PFSK-1 (cell line): ENCODE data around the gene KAT7.

Experiments
- FOXP2 ChIP-seq: optimal IDR thresholded peaks from 2 replicates; pipeline ENCODE3; 2011; ENCODE audit warnings: borderline replicate concordance, control low read depth, inconsistent platforms; ENCODE audit not compliant: insufficient read depth; ENCODE audit errors: extremely low read length, extremely low read depth
- POLR2AphosphoS5 ChIP-seq: IDR thresholded peaks from 2 replicates; pipeline ENCODE4 v1.6.1; 2012; ENCODE audit warnings: low read depth, mild to moderate bottlenecking, control low read depth, low read length, moderate library complexity
- SIN3A ChIP-seq: IDR thresholded peaks from 2 replicates; pipeline ENCODE4 v1.6.1; 2012; ENCODE audit warnings: mild to moderate bottlenecking, low read length, moderate library complexity, borderline replicate concordance; ENCODE audit not compliant: insufficient read depth
- TAF1 ChIP-seq: IDR thresholded peaks from 2 replicates; pipeline ENCODE4 v1.6.1; 2012; ENCODE audit warnings: low read length, control low read depth, borderline replicate concordance; ENCODE audit not compliant: insufficient read depth
- TF ChIP-seq, protein P1 (sequence below), 2 experiments: IDR thresholded peaks; 2 replicates each; pipeline versions ENCODE4 v1.6.1 to v1.8.0; 2011 to 2012; ENCODE audit warnings: low read depth in 2 of 2, low read length in 2 of 2, control low read depth in 1 of 2, inconsistent platforms in 1 of 2, mild to moderate bottlenecking in 1 of 2, moderate library complexity in 1 of 2; ENCODE audit not compliant: insufficient read depth in 1 of 2

The KAT7 gene

DNA sequence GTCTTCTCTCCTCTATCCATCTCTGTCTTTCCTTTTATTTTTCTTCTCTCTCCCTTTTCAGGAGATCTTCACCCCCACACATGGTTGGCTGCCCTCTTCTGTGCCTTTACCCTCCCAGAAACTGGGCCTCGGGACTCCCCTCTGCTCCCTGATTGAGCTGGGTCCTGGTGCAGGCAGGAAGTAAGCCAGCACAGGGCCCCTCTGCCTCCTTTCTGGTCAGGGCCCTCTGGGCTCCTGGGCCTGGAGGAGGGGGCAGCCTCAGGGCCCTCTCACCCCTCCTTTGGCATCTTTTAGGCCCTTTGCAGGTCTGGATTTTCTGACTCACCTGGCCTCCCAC lies 80.5 kb downstream of the KAT7 start:
- no peak for TF ChIP-seq TAF1
- TF ChIP-seq FOXP2 = no peak
- TF ChIP-seq SIN3A = no peak
- TF ChIP-seq, protein P1, sequence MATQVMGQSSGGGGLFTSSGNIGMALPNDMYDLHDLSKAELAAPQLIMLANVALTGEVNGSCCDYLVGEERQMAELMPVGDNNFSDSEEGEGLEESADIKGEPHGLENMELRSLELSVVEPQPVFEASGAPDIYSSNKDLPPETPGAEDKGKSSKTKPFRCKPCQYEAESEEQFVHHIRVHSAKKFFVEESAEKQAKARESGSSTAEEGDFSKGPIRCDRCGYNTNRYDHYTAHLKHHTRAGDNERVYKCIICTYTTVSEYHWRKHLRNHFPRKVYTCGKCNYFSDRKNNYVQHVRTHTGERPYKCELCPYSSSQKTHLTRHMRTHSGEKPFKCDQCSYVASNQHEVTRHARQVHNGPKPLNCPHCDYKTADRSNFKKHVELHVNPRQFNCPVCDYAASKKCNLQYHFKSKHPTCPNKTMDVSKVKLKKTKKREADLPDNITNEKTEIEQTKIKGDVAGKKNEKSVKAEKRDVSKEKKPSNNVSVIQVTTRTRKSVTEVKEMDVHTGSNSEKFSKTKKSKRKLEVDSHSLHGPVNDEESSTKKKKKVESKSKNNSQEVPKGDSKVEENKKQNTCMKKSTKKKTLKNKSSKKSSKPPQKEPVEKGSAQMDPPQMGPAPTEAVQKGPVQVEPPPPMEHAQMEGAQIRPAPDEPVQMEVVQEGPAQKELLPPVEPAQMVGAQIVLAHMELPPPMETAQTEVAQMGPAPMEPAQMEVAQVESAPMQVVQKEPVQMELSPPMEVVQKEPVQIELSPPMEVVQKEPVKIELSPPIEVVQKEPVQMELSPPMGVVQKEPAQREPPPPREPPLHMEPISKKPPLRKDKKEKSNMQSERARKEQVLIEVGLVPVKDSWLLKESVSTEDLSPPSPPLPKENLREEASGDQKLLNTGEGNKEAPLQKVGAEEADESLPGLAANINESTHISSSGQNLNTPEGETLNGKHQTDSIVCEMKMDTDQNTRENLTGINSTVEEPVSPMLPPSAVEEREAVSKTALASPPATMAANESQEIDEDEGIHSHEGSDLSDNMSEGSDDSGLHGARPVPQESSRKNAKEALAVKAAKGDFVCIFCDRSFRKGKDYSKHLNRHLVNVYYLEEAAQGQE (IDR thresholded peaks at IDR 0.05; ENCODE audit: insufficient read depth in 1 of 2, low read depth in 2 of 2, low read length in 2 of 2) = no peak
- TF ChIP-seq POLR2AphosphoS5 = no peak

DNA sequence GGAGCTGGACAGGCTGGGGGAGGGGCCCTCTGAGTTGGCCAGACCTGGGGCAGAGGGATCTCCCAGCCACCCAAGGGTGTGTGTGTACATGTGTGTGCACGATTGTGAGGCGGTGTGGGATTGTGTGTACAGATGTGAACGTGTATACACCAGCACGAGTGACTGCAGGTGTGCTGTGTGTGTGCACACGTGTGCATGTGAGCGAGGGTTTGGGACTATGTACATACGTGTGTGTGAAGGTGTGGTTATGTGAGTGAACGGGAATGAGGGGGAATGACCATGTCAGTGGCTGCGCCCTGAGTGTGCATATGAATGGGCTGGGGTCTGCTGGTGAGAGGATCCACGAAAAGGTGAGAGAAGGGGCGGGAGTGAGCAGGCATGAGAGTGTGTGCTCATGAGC lies 81.8 kb downstream of the KAT7 start:
- TF ChIP-seq TAF1 = no peak
- TF ChIP-seq, protein P1 (IDR thresholded peaks at IDR 0.05; ENCODE audit: insufficient read depth in 1 of 2, low read depth in 2 of 2, low read length in 2 of 2) = no peak
- TF ChIP-seq FOXP2 = no peak
- TF ChIP-seq POLR2AphosphoS5 = no peak
- no peak for TF ChIP-seq SIN3A

DNA sequence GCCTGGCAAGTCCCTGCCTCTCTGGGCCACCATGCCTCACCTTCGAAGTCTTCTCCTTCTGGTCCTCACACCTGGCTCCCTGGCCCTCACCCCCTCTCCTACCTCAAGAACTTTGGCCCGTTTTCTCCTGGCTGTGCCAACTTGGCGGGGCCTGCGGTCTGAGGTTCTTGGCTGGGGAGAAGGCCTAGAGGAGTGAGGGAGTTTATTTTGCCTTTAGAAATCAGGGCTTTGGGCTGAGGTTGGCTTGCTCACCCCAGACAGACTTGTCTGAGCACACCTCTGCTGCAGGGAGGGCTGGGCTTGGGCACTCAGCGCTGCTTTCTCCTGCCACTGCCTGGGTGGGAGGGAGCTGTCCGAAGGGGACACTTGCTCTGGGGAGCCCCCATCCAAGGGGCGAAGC lies 82.7 kb downstream of the KAT7 start:
- no peak for TF ChIP-seq SIN3A
- no peak for TF ChIP-seq FOXP2
- no peak for TF ChIP-seq POLR2AphosphoS5
- TF ChIP-seq, protein P1 (IDR thresholded peaks at IDR 0.05; ENCODE audit: insufficient read depth in 1 of 2, low read depth in 2 of 2, low read length in 2 of 2) = no peak
- no peak for TF ChIP-seq TAF1

DNA sequence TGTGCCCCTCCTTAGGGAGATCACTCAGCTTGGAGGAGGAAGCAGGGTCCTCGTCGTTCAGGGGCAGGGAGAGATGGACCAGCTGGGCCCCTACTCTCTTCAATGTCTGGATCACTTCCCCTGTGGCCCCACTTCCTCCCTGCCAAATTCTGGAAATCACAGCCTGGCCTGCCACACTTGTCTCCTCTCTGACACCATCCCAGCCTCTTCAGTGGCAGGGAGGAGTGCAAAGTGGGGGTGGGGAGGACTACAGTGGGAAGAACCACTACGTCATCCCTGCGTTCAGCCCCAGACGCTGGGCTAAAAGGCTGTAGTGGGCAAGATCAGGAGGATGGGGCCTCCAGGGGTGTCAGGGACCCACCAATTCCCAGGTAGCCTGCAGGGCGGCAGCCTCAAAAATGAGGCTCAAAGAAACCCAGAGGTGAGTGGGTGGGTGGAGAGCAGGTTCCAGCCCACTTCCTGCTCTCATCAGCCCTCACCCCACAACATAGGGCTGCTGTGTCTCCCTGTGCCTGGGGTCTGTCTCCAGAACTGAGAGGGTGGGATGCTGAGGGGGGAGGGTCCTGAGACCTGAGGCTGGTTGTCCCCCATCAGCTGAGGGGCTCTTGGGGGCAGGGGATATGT lies 84.4 kb downstream of the KAT7 start:
- TF ChIP-seq FOXP2 (no peak), TAF1 (no peak), SIN3A (no peak), POLR2AphosphoS5 (no peak)
- TF ChIP-seq, protein P1 (IDR thresholded peaks at IDR 0.05; ENCODE audit: insufficient read depth in 1 of 2, low read depth in 2 of 2, low read length in 2 of 2) = no peak

DNA sequence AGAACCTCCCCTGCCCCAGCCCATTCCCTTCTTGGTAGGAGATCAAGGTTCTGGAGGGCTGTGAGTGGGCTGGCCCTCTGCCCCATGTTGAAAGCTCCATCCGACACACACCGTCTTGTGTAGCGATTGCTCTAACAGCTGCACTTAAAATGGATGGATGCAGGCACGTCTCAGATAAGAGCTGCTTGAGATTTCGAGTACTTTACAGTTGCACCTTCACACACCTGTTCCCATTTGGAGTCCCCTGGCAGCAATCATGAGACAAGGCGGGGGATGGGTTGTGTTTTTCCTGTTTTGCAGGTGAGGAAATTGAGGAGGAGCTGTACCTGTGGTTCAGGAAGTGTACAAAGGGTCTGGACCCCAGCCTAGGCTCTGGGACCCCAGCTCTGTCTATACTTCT lies 85.0 kb downstream of the KAT7 start:
- TF ChIP-seq POLR2AphosphoS5 = no peak
- TF ChIP-seq SIN3A = no peak
- TF ChIP-seq, protein P1 (IDR thresholded peaks at IDR 0.05; ENCODE audit: insufficient read depth in 1 of 2, low read depth in 2 of 2, low read length in 2 of 2) = no peak
- TF ChIP-seq TAF1 = no peak
- no peak for TF ChIP-seq FOXP2
